IMR-90 (cell line): ENCODE results near the gene AQP1. TPM values are rescaled to one million over a fixed set of nuclear protein-coding genes. Genes with fewer than 3 reads are reported as not detected.

Experiments
- ATAC-seq: fragments of 200-7000 bp; cut with Tn5 transposase; 2 replicates; pipeline ENCODE4 v1.9.1; 2020; ENCODE audit warnings: low read depth, mild to moderate bottlenecking, moderate library complexity
- BruUV-seq: library from RNA; stranded (reverse); fragments of 400-500 nt; replicated peaks from 2 replicates; lab custom pipeline; 2021; lab: Mats Ljungman, UMichigan
- CTCF ChIA-PET: fragments of 300-600 bp; formaldehyde crosslinking; extraction: SDS; loops from one replicate; lab custom pipeline; 2021; ENCODE audit warnings: antibody characterized with exemption; lab: Yijun Ruan, JAX
- POLR2A ChIA-PET: fragments of 300-600 bp; sonication (Branson Sonifier 250); formaldehyde crosslinking; loops from one replicate; lab custom pipeline; 2022; ENCODE audit warnings: antibody characterized with exemption; ENCODE audit not compliant: unreplicated experiment; lab: Charles Lee
- DNase-seq: peaks from one replicate; pipeline ENCODE4 v3.0.0; 2013
- H2AFZ ChIP-seq: replicated peaks from 2 replicates; pipeline ENCODE3; 2013; ENCODE audit warnings: low read length, mild to moderate bottlenecking; ENCODE audit not compliant: poor library complexity
- H2AK5ac ChIP-seq: 2 replicates; pipeline ENCODE4 v1.6.1; 2013; ENCODE audit warnings: low read depth, low read length, inconsistent platforms
- H2AK9ac ChIP-seq: replicated peaks from 2 replicates; pipeline ENCODE3; 2013; ENCODE audit warnings: mild to moderate bottlenecking, low read depth, low read length, moderate library complexity; ENCODE audit not compliant: poor library complexity
- H2BK120ac ChIP-seq: 2 replicates; pipeline ENCODE4 v1.6.1; 2013; ENCODE audit warnings: low read depth, low read length, inconsistent platforms
- H2BK15ac ChIP-seq: 3 replicates; pipeline ENCODE4 v1.6.1; 2013; ENCODE audit warnings: low read depth, low read length, inconsistent platforms
- H2BK20ac ChIP-seq: 2 replicates; pipeline ENCODE4 v1.6.1; 2013; ENCODE audit warnings: low read depth, mild to moderate bottlenecking, inconsistent platforms, low read length, moderate library complexity
- H2BK5ac ChIP-seq: 2 replicates; pipeline ENCODE4 v1.6.1; 2013; ENCODE audit warnings: mild to moderate bottlenecking, low read depth, low read length, inconsistent platforms; ENCODE audit not compliant: poor library complexity, severe bottlenecking
- H3K14ac ChIP-seq: replicated peaks from 2 replicates; pipeline ENCODE4 v1.6.1; 2013; ENCODE audit warnings: low read depth, low read length, inconsistent platforms
- H3K18ac ChIP-seq: 2 replicates; pipeline ENCODE4 v1.6.1; 2013; ENCODE audit warnings: low read depth, low read length, control low read depth
- H3K23ac ChIP-seq: 2 replicates; pipeline ENCODE4 v1.6.1; 2013; ENCODE audit warnings: low read depth, low read length, inconsistent platforms
- H3K27ac ChIP-seq: 2 replicates; pipeline ENCODE4 v1.5.1; 2013; ENCODE audit warnings: mild to moderate bottlenecking, control low read depth, low read length; ENCODE audit not compliant: insufficient read depth
- H3K27me3 ChIP-seq: 2 replicates; pipeline ENCODE4 v1.6.1; 2013; ENCODE audit warnings: low read length; ENCODE audit not compliant: control insufficient read depth, insufficient read depth
- H3K36me3 ChIP-seq: 2 replicates; pipeline ENCODE4 v1.6.1; 2013; ENCODE audit warnings: low read length, mixed read lengths; ENCODE audit not compliant: control insufficient read depth, insufficient read depth
- H3K4ac ChIP-seq: 2 replicates; pipeline ENCODE4 v1.6.1; 2013; ENCODE audit warnings: low read depth, low read length, inconsistent platforms
- H3K4me1 ChIP-seq: 2 replicates; pipeline ENCODE4 v1.6.1; 2013; ENCODE audit warnings: low read length, mixed read lengths; ENCODE audit not compliant: control insufficient read depth, insufficient read depth
- H3K4me2 ChIP-seq: 2 replicates; pipeline ENCODE4 v1.6.1; 2013; ENCODE audit warnings: low read depth, mild to moderate bottlenecking, control low read depth, low read length, moderate library complexity
- H3K4me3 ChIP-seq: 2 replicates; pipeline ENCODE4 v1.5.1; 2013; ENCODE audit warnings: low read depth, mild to moderate bottlenecking, control low read depth, low read length, moderate library complexity; ENCODE audit not compliant: insufficient read depth
- H3K56ac ChIP-seq: 2 replicates; pipeline ENCODE4 v1.6.1; 2013; ENCODE audit warnings: low read length, inconsistent platforms; ENCODE audit not compliant: insufficient read depth; ENCODE audit errors: extremely low read depth
- H3K79me1 ChIP-seq, 2 experiments: 2 replicates each; pipeline ENCODE4 v1.6.1; 2013; ENCODE audit warnings: low read length in 2 of 2, inconsistent platforms in 1 of 2, low read depth in 1 of 2
- H3K9ac ChIP-seq: 2 replicates; pipeline ENCODE4 v1.6.1; 2013; ENCODE audit warnings: low read depth, low read length, control low read depth
- H3K9me1 ChIP-seq: 2 replicates; pipeline ENCODE4 v1.6.1; 2013; ENCODE audit warnings: low read length, inconsistent platforms; ENCODE audit not compliant: insufficient read depth
- H3K9me3 ChIP-seq: 2 replicates; pipeline ENCODE4 v1.6.1; 2013; ENCODE audit warnings: low read length; ENCODE audit not compliant: control insufficient read depth, insufficient read depth
- H4K20me1 ChIP-seq: 2 replicates; pipeline ENCODE4 v1.6.1; 2013; ENCODE audit warnings: low read length, inconsistent platforms; ENCODE audit not compliant: insufficient read depth
- H4K5ac ChIP-seq: 2 replicates; pipeline ENCODE4 v1.6.1; 2013; ENCODE audit warnings: mild to moderate bottlenecking, low read depth, low read length, control low read depth
- H4K8ac ChIP-seq, 2 experiments: 2 replicates each; pipeline ENCODE4 v1.6.1; 2013; ENCODE audit warnings: low read depth in 2 of 2, low read length in 2 of 2, control low read depth in 1 of 2, inconsistent platforms in 1 of 2
- H4K91ac ChIP-seq: 2 replicates; pipeline ENCODE4 v1.6.1; 2013; ENCODE audit warnings: low read depth, low read length, inconsistent platforms; ENCODE audit not compliant: insufficient read depth
- BHLHE40 ChIP-seq: fragments of 150-350 bp; IDR thresholded peaks from 2 replicates; pipeline ENCODE4 v1.6.1; 2016; ENCODE audit warnings: mild to moderate bottlenecking, low read depth, low read length
- CHD1 ChIP-seq: IDR thresholded peaks from 2 replicates; pipeline ENCODE4 v1.6.1; 2012; ENCODE audit warnings: low read depth, low read length, improper control_type of control experiment
- CTCF ChIP-seq: conservative IDR thresholded peaks from 2 replicates; pipeline ENCODE4 v1.5.1; 2012; ENCODE audit warnings: mild to moderate bottlenecking, low read depth, low read length, improper control_type of control experiment
- FOS ChIP-seq: fragments of 150-350 bp; IDR thresholded peaks from 2 replicates; pipeline ENCODE4 v1.6.1; 2016; ENCODE audit warnings: low read depth, low read length
- MAZ ChIP-seq: IDR thresholded peaks from 2 replicates; pipeline ENCODE4 v1.6.1; 2012; ENCODE audit warnings: low read depth, mild to moderate bottlenecking, low read length, improper control_type of control experiment, moderate library complexity, borderline replicate concordance
- MXI1 ChIP-seq: IDR thresholded peaks from 2 replicates; pipeline ENCODE4 v1.6.1; 2012; ENCODE audit warnings: low read depth, mild to moderate bottlenecking, low read length, moderate library complexity, borderline replicate concordance
- NFE2L2 ChIP-seq: fragments of 150-350 bp; IDR thresholded peaks from 2 replicates; pipeline ENCODE4 v1.6.1; 2016; ENCODE audit warnings: low read depth, mild to moderate bottlenecking, low read length
- POLR2A ChIP-seq: IDR thresholded peaks from 2 replicates; pipeline ENCODE4 v1.6.1; 2012; ENCODE audit warnings: mild to moderate bottlenecking, low read depth, low read length
- SMC3 ChIP-seq: fragments of 150-350 bp; IDR thresholded peaks from 2 replicates; pipeline ENCODE4 v1.6.1; 2016; ENCODE audit warnings: low read depth, mild to moderate bottlenecking, antibody characterized with exemption, low read length, moderate library complexity
- USF2 ChIP-seq: fragments of 150-350 bp; IDR thresholded peaks from 2 replicates; pipeline ENCODE4 v1.6.1; 2017; ENCODE audit warnings: mild to moderate bottlenecking, antibody characterized with exemption, low read length, low read depth
- WGBS, 2 experiments: methylation state at CpG; one replicate each; pipeline versions ENCODE4 v1.1.5 to v1.1.7; 2013; ENCODE audit warnings: missing lambda C conversion rate in 2 of 2; ENCODE audit not compliant: insufficient read length in 1 of 2; ENCODE audit errors: extremely low coverage in 2 of 2; 5-methylcytosine and 5-hydroxymethylcytosine counted together
- dilution Hi-C: fragments of 300-500 bp; cut with HindIII; formaldehyde crosslinking; loops from one replicate; pipeline ENCODE4 v1.14.3; 2018; ENCODE audit warnings: low sequenced_read_pairs; ENCODE audit not compliant: unreplicated experiment
- in situ Hi-C: fragments of 300-500 bp; cut with MboI; formaldehyde crosslinking; loops from 3 replicates; pipeline ENCODE4 v1.14.3; 2019; ENCODE audit warnings: low sequenced_read_pairs, inconsistent platforms, mixed read lengths
- intact Hi-C: fragments of 100-400 bp; cut with micrococcal nuclease; formaldehyde crosslinking; loops from 2 replicates; pipeline ENCODE4 v1.10.0; 2022
- polyA plus RNA-seq, 3 experiments: library from polyadenylated mRNA; depleted of rRNA; stranded (reverse); fragments of >200 nt; gene quantifications; 2 replicates each; pipeline ENCODE4 v1.2.3, GENCODE V29; 2012; ENCODE audit warnings: low replicate concordance in 1 of 3
- total RNA-seq: library from RNA; depleted of rRNA; stranded (reverse); fragments of >200 nt; gene quantifications from 2 replicates; pipeline ENCODE4 v1.2.3, GENCODE V29; 2012

AQP1 gene
- total and polyA plus RNA-seq, 2 of the 4 experiments (the other 2 are of a cell fraction), result 0.18 to 0.39 TPM

GRCh38 chr7:30894009-30894408 lies 17.6 kb upstream of the AQP1 start:
- Histone ChIP-seq H2BK120ac (no peak overlapping the region), H3K9ac (no peak overlapping the region), H4K91ac (no peak overlapping the region), H3K9me3 (no peaks in the 10 kb centered on the region; the same call in 1 of the 2 replicates), H2AK5ac (no peak overlapping the region; the same call in 1 of the 2 replicates), H3K23ac (peak overlapping the region; percentile 18; the same call in 1 of the 2 replicates), H3K18ac (no peak overlapping the region), H2BK5ac (no peak overlapping the region), H3K27me3 (peaks cover 13% of the 10 kb centered on the region), H3K4me1 (peaks cover 12% of the 10 kb centered on the region; the same call in 1 of the 2 replicates), H4K8ac (no peak overlapping the region), H3K56ac (no peak overlapping the region), H4K20me1 (no peaks in the 10 kb centered on the region; the same call in 1 of the 2 replicates), H4K5ac (no peak overlapping the region), H3K14ac (no peak overlapping the region), H2AK9ac (no peak overlapping the region), H2BK20ac (no peak overlapping the region), H3K4me3 (no peak overlapping the region), H2AFZ (no peak overlapping the region), H3K4me2 (no peak overlapping the region), H3K36me3 (no peaks in the 10 kb centered on the region), H3K9me1 (peaks cover 5% of the 10 kb centered on the region; the same call in 1 of the 2 replicates), H3K4ac (no peak overlapping the region; the same call in 1 of the 2 replicates), H2BK15ac (no peak overlapping the region), H3K27ac (no peak overlapping the region), H3K79me1 (no peaks in the 10 kb centered on the region)
- TF ChIP-seq SMC3 (no peak), POLR2A (no peak), CTCF (no peak), MXI1 (no peak), MAZ (no peak), USF2 (no peak), CHD1 (no peak), BHLHE40 (no peak), FOS (no peak), NFE2L2 (no peak)
- ChIA-PET CTCF (no interaction called here), POLR2A (no interaction called here)
- intact Hi-C loops, result no loop called here
- no peak for DNase-seq
- WGBS, 2 experiments, result no CpG with 5 or more reads among the region's 1 CpG
- in situ Hi-C loops, result no loop called here
- dilution Hi-C loops, result no loop called here
- no peak for ATAC-seq
- no TSS peak for BruUV-seq
